ENCODE data around the gene PPM1N. TPM values are rescaled to one million over a fixed set of nuclear protein-coding genes. Genes with fewer than 3 reads are reported as not detected.
A peak's percentile ranks its signal among the peaks of the same experiment; 100 is the strongest.

PPM1N gene
- total RNA-seq, 3 donors from 2014 or later: 1.8 to 2.5 (median 2.3) TPM

GRCh38 chr19:45476304-45476703 is 21.9 kb upstream of the PPM1N start:
- no peaks in the 10 kb centered on the region for H3K9me3 ChIP-seq
- H3K36me3 ChIP-seq: no peaks in the 10 kb centered on the region
- H3K4me3 ChIP-seq: no peak overlapping the region
- H3K4me1 ChIP-seq: no peaks in the 10 kb centered on the region
- H3K27ac ChIP-seq: no peak overlapping the region
- no peak for DNase-seq (ENCODE audit: low spot score in 2 of 2)
- intact Hi-C loops (cut with DNase I; ENCODE audit: low total_unique reads): loop anchor here (10.0 kb wide), 1 partner anchor 52 kb away; the partner anchor contains the start of gene ERCC1
- TF ChIP-seq POLR2AphosphoS5 (IDR thresholded peaks at IDR 0.05) (peak in 1 of 3 donors; percentile 74), POLR2A (IDR thresholded peaks at IDR 0.05) (no peak), CTCF (IDR thresholded peaks at IDR 0.05) (no peak)
- H3K27me3 ChIP-seq: no peaks in the 10 kb centered on the region

GRCh38 chr19:45477186-45477585 is 21.1 kb upstream of the PPM1N start:
- Histone ChIP-seq H3K9me3 (no peaks in the 10 kb centered on the region), H3K4me1 (no peaks in the 10 kb centered on the region), H3K27me3 (no peaks in the 10 kb centered on the region), H3K36me3 (no peaks in the 10 kb centered on the region), H3K27ac (no peak overlapping the region), H3K4me3 (no peak overlapping the region)
- no peak for DNase-seq (ENCODE audit: low spot score in 2 of 2)
- intact Hi-C loops (cut with DNase I; ENCODE audit: low total_unique reads): loop anchor here (10.0 kb wide), 1 partner anchor 52 kb away; the partner anchor contains the start of gene ERCC1
- no peak for TF ChIP-seq POLR2A (IDR thresholded peaks at IDR 0.05)
- TF ChIP-seq POLR2AphosphoS5 (IDR thresholded peaks at IDR 0.05): no peak
- TF ChIP-seq CTCF (IDR thresholded peaks at IDR 0.05): no peak

- intact Hi-C loops (cut with DNase I; ENCODE audit: low total_unique reads): loop anchor here (10.0 kb wide), 1 partner anchor 53 kb away; the partner anchor contains the start of gene ERCC1
- Histone ChIP-seq H3K4me3 (peak overlapping the region; percentile 43 to 61 (median 58)), H3K27ac (peak overlapping the region; percentile 95 to 99), H3K27me3 (no peaks in the 10 kb centered on the region), H3K36me3 (no peaks in the 10 kb centered on the region), H3K4me1 (no peaks in the 10 kb centered on the region), H3K9me3 (no peaks in the 10 kb centered on the region)
- TF ChIP-seq CTCF (IDR thresholded peaks at IDR 0.05): no peak
- no peak for TF ChIP-seq POLR2AphosphoS5 (IDR thresholded peaks at IDR 0.05)
- no peak for TF ChIP-seq POLR2A (IDR thresholded peaks at IDR 0.05)
- DNase-seq (ENCODE audit: low spot score in 2 of 2): no peak
Observed at GRCh38 chr19:45477713-45478453, 20.4 kb upstream of the PPM1N start.

- TF ChIP-seq POLR2AphosphoS5 (IDR thresholded peaks at IDR 0.05): peak; percentile 56 to 74 (median 65)
- peak; percentile 93 to 99 (median 98) for TF ChIP-seq CTCF (IDR thresholded peaks at IDR 0.05)
- TF ChIP-seq POLR2A (IDR thresholded peaks at IDR 0.05): no peak
- no peaks in the 10 kb centered on the region for H3K4me1 ChIP-seq
- H3K36me3 ChIP-seq: no peaks in the 10 kb centered on the region
- peak overlapping the region; percentile 95 to 99 for H3K27ac ChIP-seq
- no peaks in the 10 kb centered on the region for H3K27me3 ChIP-seq
- H3K4me3 ChIP-seq: peak overlapping the region; percentile 43 to 61 (median 58)
- intact Hi-C loops (cut with DNase I; ENCODE audit: low total_unique reads): loop anchor here (10.0 kb wide), 1 partner anchor 54 kb away; the partner anchor contains the start of gene ERCC1
- DNase-seq (ENCODE audit: low spot score in 2 of 2): peak; percentile 86
- no peaks in the 10 kb centered on the region for H3K9me3 ChIP-seq
Observed at GRCh38 chr19:45478454-45479238, 19.6 kb upstream of the PPM1N start.
